ENCODE results near the gene NANS. TPM values are rescaled to one million over a fixed set of nuclear protein-coding genes. Genes with fewer than 3 reads are reported as not detected.
A peak's percentile ranks its signal among the peaks of the same experiment; 100 is the strongest.

The NANS gene
- total and polyA plus RNA-seq, 2 of the 13 experiments (the other 11 are each of a cell fraction or from before 2014, with no cell fraction given), result 86.9 to 203 TPM

DNA sequence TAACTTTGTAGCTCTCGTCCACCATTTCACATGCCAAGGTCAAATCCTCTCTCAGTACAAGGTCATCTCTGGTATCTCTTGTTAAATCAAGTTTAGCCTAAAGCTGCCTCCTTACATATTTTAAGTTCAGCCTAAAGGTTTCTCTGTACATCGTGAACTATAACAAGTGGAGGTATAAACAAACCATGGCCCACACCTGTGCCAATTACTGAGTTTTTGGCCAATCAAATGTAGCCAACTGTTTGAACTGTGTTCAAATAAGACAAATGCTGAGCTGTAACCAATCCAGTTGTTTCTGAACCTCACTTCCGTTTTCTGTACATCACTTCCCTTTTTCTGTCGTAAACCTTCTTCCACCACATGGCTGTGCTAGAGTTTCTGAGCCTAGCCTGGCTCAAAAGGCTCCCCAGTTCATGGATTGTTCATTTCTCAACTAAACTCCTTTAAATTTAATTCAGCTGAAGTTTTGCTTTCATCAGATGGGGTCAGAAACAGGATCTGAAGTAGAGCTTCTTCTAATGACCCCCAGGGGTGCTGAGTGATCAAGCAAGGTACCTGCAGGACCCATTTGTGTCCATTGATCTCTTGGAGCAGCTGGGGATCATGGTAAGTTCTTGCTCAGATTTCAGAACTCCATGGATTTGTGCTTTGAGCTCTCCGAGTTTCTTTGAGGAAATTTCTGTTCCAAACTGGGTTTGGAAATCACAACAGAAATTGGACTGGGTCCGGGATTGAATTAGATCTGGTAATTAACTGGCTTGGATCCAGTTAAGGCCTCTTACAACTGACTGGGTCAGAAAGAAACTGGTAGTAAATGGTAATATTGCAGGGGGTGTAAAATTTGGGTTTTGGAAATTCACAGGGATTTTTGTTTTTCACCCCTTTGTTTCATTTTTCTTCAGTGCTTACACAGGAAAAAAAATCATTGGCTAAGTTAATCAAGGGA, 11.0 kb upstream of the NANS start (continued):
- TF ChIP-seq PRDM10 (CRISPR knock-in tag; IDR thresholded peaks at IDR 0.05; ENCODE audit: low read depth), result no peak
- TF ChIP-seq POLR2A (IDR thresholded peaks at IDR 0.05; ENCODE audit: insufficient read depth in 1 of 2, low read depth in 2 of 2, low read length in 2 of 2), result peak; percentile 42 to 81; a peak in 3 of 4 replicates
- TF ChIP-seq ZNF841 (CRISPR knock-in tag; IDR thresholded peaks at IDR 0.05; ENCODE audit: borderline replicate concordance), result no peak
- TF ChIP-seq PHF21A (CRISPR knock-in tag; IDR thresholded peaks at IDR 0.05), result no peak
- no peak for TF ChIP-seq DMTF1 (CRISPR knock-in tag; IDR thresholded peaks at IDR 0.05)
- TF ChIP-seq MTF2 (CRISPR knock-in tag; IDR thresholded peaks at IDR 0.05; ENCODE audit: borderline replicate concordance), result no peak
- no peak for TF ChIP-seq CBX1 (IDR thresholded peaks at IDR 0.05; ENCODE audit: low read depth)
- no peak for TF ChIP-seq ZNF724P (CRISPR knock-in tag; IDR thresholded peaks at IDR 0.05; ENCODE audit: borderline replicate concordance)
- peak; percentile 86 for TF ChIP-seq POLR2G (IDR thresholded peaks at IDR 0.05; ENCODE audit: low read depth, low read length)
- no peak for TF ChIP-seq KDM1A (CRISPR knock-in tag; IDR thresholded peaks at IDR 0.05)
- TF ChIP-seq FOXK1 (CRISPR knock-in tag; IDR thresholded peaks at IDR 0.05; ENCODE audit: borderline replicate concordance, low read depth), result peak; percentile 27; the same call in 1 of the 2 replicates
- TF ChIP-seq GABPB1 (CRISPR knock-in tag; IDR thresholded peaks at IDR 0.05), result peak; percentile 72; the same call in 1 of the 2 replicates
- TF ChIP-seq MED13 (CRISPR knock-in tag; IDR thresholded peaks at IDR 0.05), result no peak
- TF ChIP-seq, protein P1, sequence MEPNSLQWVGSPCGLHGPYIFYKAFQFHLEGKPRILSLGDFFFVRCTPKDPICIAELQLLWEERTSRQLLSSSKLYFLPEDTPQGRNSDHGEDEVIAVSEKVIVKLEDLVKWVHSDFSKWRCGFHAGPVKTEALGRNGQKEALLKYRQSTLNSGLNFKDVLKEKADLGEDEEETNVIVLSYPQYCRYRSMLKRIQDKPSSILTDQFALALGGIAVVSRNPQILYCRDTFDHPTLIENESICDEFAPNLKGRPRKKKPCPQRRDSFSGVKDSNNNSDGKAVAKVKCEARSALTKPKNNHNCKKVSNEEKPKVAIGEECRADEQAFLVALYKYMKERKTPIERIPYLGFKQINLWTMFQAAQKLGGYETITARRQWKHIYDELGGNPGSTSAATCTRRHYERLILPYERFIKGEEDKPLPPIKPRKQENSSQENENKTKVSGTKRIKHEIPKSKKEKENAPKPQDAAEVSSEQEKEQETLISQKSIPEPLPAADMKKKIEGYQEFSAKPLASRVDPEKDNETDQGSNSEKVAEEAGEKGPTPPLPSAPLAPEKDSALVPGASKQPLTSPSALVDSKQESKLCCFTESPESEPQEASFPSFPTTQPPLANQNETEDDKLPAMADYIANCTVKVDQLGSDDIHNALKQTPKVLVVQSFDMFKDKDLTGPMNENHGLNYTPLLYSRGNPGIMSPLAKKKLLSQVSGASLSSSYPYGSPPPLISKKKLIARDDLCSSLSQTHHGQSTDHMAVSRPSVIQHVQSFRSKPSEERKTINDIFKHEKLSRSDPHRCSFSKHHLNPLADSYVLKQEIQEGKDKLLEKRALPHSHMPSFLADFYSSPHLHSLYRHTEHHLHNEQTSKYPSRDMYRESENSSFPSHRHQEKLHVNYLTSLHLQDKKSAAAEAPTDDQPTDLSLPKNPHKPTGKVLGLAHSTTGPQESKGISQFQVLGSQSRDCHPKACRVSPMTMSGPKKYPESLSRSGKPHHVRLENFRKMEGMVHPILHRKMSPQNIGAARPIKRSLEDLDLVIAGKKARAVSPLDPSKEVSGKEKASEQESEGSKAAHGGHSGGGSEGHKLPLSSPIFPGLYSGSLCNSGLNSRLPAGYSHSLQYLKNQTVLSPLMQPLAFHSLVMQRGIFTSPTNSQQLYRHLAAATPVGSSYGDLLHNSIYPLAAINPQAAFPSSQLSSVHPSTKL (CRISPR knock-in tag; IDR thresholded peaks at IDR 0.05), result no peak
- no peak for TF ChIP-seq ZNF572 (CRISPR knock-in tag; IDR thresholded peaks at IDR 0.05)
- no peak for TF ChIP-seq ZNF598 (CRISPR knock-in tag; IDR thresholded peaks at IDR 0.05; ENCODE audit: borderline replicate concordance)
- TF ChIP-seq, protein P2, sequence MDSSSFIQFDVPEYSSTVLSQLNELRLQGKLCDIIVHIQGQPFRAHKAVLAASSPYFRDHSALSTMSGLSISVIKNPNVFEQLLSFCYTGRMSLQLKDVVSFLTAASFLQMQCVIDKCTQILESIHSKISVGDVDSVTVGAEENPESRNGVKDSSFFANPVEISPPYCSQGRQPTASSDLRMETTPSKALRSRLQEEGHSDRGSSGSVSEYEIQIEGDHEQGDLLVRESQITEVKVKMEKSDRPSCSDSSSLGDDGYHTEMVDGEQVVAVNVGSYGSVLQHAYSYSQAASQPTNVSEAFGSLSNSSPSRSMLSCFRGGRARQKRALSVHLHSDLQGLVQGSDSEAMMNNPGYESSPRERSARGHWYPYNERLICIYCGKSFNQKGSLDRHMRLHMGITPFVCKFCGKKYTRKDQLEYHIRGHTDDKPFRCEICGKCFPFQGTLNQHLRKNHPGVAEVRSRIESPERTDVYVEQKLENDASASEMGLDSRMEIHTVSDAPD (CRISPR knock-in tag; IDR thresholded peaks at IDR 0.05), result no peak

All from HepG2 (cell line).